ENCODE measurements around the gene ARHGEF17. TPM values are rescaled to one million over a fixed set of nuclear protein-coding genes. Genes with fewer than 3 reads are reported as not detected.
A peak's percentile ranks its signal among the peaks of the same experiment; 100 is the strongest.

ARHGEF17 gene
- total and polyA plus RNA-seq, 2 of the 13 experiments (the other 11 are each of a cell fraction or from before 2014, with no cell fraction given) = 10.7 to 28.8 TPM

- H3K27ac ChIP-seq (ENCODE audit: extremely low read length, insufficient read depth, low read length) = no peak overlapping the region
- ATAC-seq = no peak
- H3K9ac ChIP-seq (ENCODE audit: insufficient read depth, low read depth, low read length) = no peak overlapping the region
- H4K20me1 ChIP-seq (ENCODE audit: insufficient read depth, low read length) = peaks cover 9% of the 10 kb centered on the region; the same call in 1 of the 2 replicates
- H3K4me2 ChIP-seq (ENCODE audit: low read depth, low read length) = peak overlapping the region; percentile 30; the same call in 1 of the 2 replicates
- 57% methylated on average over 10 of the region's 10 CpGs for WGBS (ENCODE audit: low lambda C conversion rate)
- no TSS peak for BruUV-seq (replicated peaks)
- peaks cover 3 to 21% of the 10 kb centered on the region in 2 experiments; a peak in 4 of 5 replicates for H3K36me3 ChIP-seq (replicated peaks in 1 of 2; ENCODE audit: control insufficient read depth in 1 of 2, insufficient read depth in 2 of 2, low read length in 2 of 2)
- no peaks in the 10 kb centered on the region for H3K27me3 ChIP-seq (ENCODE audit: control insufficient read depth in 1 of 2, insufficient read depth in 2 of 2, low read length in 2 of 2)
- ChIA-PET POLR2A (interaction anchor here (1.3 to 10.1 kb wide), 3 partner anchors 8 to 14 kb away, joined by 7 to 205 read pairs (median 35); partner anchors contain the start of gene ARHGEF17), CTCF (ENCODE audit: low intra/inter-chr PET ratio, low total read pairs) (no interaction called here)
- peaks cover 35% of the 10 kb centered on the region for H3K79me2 ChIP-seq (ENCODE audit: insufficient read depth, low read length)
- H3K4me3 ChIP-seq (replicated peaks in 1 of 3; ENCODE audit: insufficient read depth in 1 of 3, low read depth in 2 of 3, low read length in 3 of 3) = no peak overlapping the region
- H3K4me1 ChIP-seq (ENCODE audit: insufficient read depth, low read length) = peaks cover 83% of the 10 kb centered on the region
- no peaks in the 10 kb centered on the region for H3K9me3 ChIP-seq (ENCODE audit: low read length)
- no peak for DNase-seq (ENCODE audit: low spot score)
- intact Hi-C loops (cut with micrococcal nuclease; ENCODE audit: unreplicated experiment) (no loop called here), in situ Hi-C loops (cut with HindIII; ENCODE audit: extremely low pct_ligation_motif_present, low pct_unique_long_range_greater_than_20kb) (no loop called here)
- no peak overlapping the region for H2AFZ ChIP-seq (ENCODE audit: low read length)
- no peak for FAIRE-seq
- TF ChIP-seq, protein P1, sequence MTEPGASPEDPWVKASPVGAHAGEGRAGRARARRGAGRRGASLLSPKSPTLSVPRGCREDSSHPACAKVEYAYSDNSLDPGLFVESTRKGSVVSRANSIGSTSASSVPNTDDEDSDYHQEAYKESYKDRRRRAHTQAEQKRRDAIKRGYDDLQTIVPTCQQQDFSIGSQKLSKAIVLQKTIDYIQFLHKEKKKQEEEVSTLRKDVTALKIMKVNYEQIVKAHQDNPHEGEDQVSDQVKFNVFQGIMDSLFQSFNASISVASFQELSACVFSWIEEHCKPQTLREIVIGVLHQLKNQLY (CRISPR knock-in tag; IDR thresholded peaks at IDR 0.05) = no peak
- peak; percentile 33; the same call in 1 of the 2 replicates for TF ChIP-seq PAXIP1 (CRISPR knock-in tag; conservative IDR thresholded peaks at IDR 0.05)
- TF ChIP-seq ZFX (CRISPR knock-in tag; IDR thresholded peaks at IDR 0.05; ENCODE audit: low read depth) = 0 out of 2 replicates have a peak, but pooled peaks have one; percentile 41
- TF ChIP-seq FOXP4 (CRISPR knock-in tag; IDR thresholded peaks at IDR 0.05) = peak; percentile 28; the same call in 1 of the 2 replicates
- TF ChIP-seq SAP130 (CRISPR knock-in tag; IDR thresholded peaks at IDR 0.05; ENCODE audit: low read depth) = 0 out of 2 replicates have a peak, but pooled peaks have one; percentile 27
- TF ChIP-seq, protein P2, sequence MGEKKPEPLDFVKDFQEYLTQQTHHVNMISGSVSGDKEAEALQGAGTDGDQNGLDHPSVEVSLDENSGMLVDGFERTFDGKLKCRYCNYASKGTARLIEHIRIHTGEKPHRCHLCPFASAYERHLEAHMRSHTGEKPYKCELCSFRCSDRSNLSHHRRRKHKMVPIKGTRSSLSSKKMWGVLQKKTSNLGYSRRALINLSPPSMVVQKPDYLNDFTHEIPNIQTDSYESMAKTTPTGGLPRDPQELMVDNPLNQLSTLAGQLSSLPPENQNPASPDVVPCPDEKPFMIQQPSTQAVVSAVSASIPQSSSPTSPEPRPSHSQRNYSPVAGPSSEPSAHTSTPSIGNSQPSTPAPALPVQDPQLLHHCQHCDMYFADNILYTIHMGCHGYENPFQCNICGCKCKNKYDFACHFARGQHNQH (CRISPR knock-in tag; IDR thresholded peaks at IDR 0.05) = no peak
- TF ChIP-seq ZNF687 (CRISPR knock-in tag; IDR thresholded peaks at IDR 0.05) = peak; percentile 79
- 0 out of 2 replicates have a peak, but pooled peaks have one; percentile 30 for TF ChIP-seq MAX (IDR thresholded peaks at IDR 0.05)
- 0 out of 2 replicates have a peak, but pooled peaks have one; percentile 33 for TF ChIP-seq TBX2 (CRISPR knock-in tag; IDR thresholded peaks at IDR 0.05; ENCODE audit: borderline replicate concordance)
- no peak for TF ChIP-seq PAX8 (CRISPR knock-in tag; IDR thresholded peaks at IDR 0.05; ENCODE audit: borderline replicate concordance)
These were observed 13.7 kb downstream of the ARHGEF17 start for GRCh38 chr11:73321604-73322381.

Measured in HepG2 (cell line).